SK-N-SH (cell line): ENCODE data around the gene BAHCC1. TPM values are rescaled to one million over a fixed set of nuclear protein-coding genes. Genes with fewer than 3 reads are reported as not detected.

Experiments
- CTCF ChIA-PET: fragments of 300-600, 350-600 bp; formaldehyde crosslinking; extraction: SDS; loops from one replicate; lab custom pipeline; 2021; lab: Yijun Ruan, JAX
- POLR2A ChIA-PET: fragments of 350-600 bp; sonication (Branson Sonifier 250); formaldehyde crosslinking; extraction: SDS; loops from one replicate; lab custom pipeline; 2020; ENCODE audit warnings: antibody characterized with exemption, inconsistent platforms; lab: Yijun Ruan, JAX
- DNase-seq: peaks from one replicate; pipeline ENCODE4 v3.0.0; 2012
- H2AFZ ChIP-seq: fragments of 200-600 bp; sonication (generic); 2 replicates; pipeline ENCODE4 v1.8.1; 2016; ENCODE audit warnings: antibody characterized with exemption, mild to moderate bottlenecking, low read depth
- H3F3A ChIP-seq: fragments of 200-600 bp; sonication (generic); replicated peaks from 2 replicates; pipeline ENCODE3; 2016; ENCODE audit warnings: antibody characterized with exemption, mild to moderate bottlenecking; ENCODE audit not compliant: insufficient read depth
- H3K27ac ChIP-seq, 2 experiments: fragments of 200-500 bp in 1 of 2; fragments of 200-600 bp in 1 of 2; sonication (Bioruptor generic) in 1 of 2; sonication (generic), shearing (Covaris generic) in 1 of 2; 2 replicates each; pipeline versions ENCODE4 v1.5.1 to v1.6.1; 2014 to 2016; ENCODE audit warnings: low read depth in 2 of 2, inconsistent platforms in 1 of 2, low read length in 1 of 2, mild to moderate bottlenecking in 1 of 2, mixed read lengths in 1 of 2
- H3K27me3 ChIP-seq: fragments of 200-600 bp; sonication (generic), shearing (Covaris generic); 2 replicates; pipeline ENCODE4 v1.6.1; 2016; ENCODE audit warnings: mixed run types; ENCODE audit not compliant: insufficient read depth
- H3K36me3 ChIP-seq, 2 experiments: fragments of 200-500 bp in 1 of 2; fragments of 200-600 bp in 1 of 2; sonication (Bioruptor generic) in 1 of 2; sonication (generic) in 1 of 2; replicated peaks in 1 of 2; 2 replicates each; pipeline versions ENCODE3 to v1.5.1; 2014 to 2016; ENCODE audit warnings: low read length in 1 of 2, mild to moderate bottlenecking in 1 of 2; ENCODE audit not compliant: insufficient read depth in 2 of 2, control insufficient read depth in 1 of 2
- H3K4me1 ChIP-seq, 2 experiments: fragments of 200-500 bp in 1 of 2; fragments of 200-600 bp in 1 of 2; sonication (Bioruptor generic) in 1 of 2; sonication (generic), shearing (Covaris generic) in 1 of 2; 2 replicates each; pipeline versions ENCODE4 v1.5.1 to v1.6.1; 2014 to 2016; ENCODE audit warnings: low read depth in 1 of 2, low read length in 1 of 2, mixed run types in 1 of 2; ENCODE audit not compliant: insufficient read depth in 2 of 2, control insufficient read depth in 1 of 2
- H3K4me2 ChIP-seq: fragments of 200-600 bp; sonication (generic), shearing (Covaris generic); 2 replicates; pipeline ENCODE4 v1.6.1; 2017; ENCODE audit warnings: mixed run types
- H3K4me3 ChIP-seq, 2 experiments: fragments of 200-500 bp in 1 of 2; fragments of 200-600 bp in 1 of 2; sonication (Bioruptor generic) in 1 of 2; sonication (generic), shearing (Covaris generic) in 1 of 2; 2 replicates each; pipeline versions ENCODE4 v1.5.1 to v1.8.1; 2014 to 2016; ENCODE audit warnings: low read depth in 2 of 2, inconsistent platforms in 1 of 2, low read length in 1 of 2, mild to moderate bottlenecking in 1 of 2, mixed read lengths in 1 of 2, moderate library complexity in 1 of 2
- H3K79me2 ChIP-seq: fragments of 200-600 bp; sonication (generic); 2 replicates; pipeline ENCODE4 v1.8.1; 2017; ENCODE audit warnings: mild to moderate bottlenecking; ENCODE audit not compliant: insufficient read depth
- H3K9ac ChIP-seq: fragments of 200-600 bp; sonication (generic); 2 replicates; pipeline ENCODE4 v1.6.1; 2017; ENCODE audit warnings: mixed run types
- H3K9me2 ChIP-seq: fragments of 200-600 bp; sonication (generic); 2 replicates; pipeline ENCODE4 v1.6.1; 2017; ENCODE audit warnings: mixed run types
- H3K9me3 ChIP-seq: fragments of 200-600 bp; sonication (generic); 2 replicates; pipeline ENCODE4 v1.6.1; 2017; ENCODE audit warnings: mixed run types, mild to moderate bottlenecking, moderate library complexity
- H4K20me1 ChIP-seq: fragments of 200-600 bp; sonication (generic); 2 replicates; pipeline ENCODE4 v1.6.1; 2017; ENCODE audit warnings: mild to moderate bottlenecking, mixed run types; ENCODE audit not compliant: insufficient read depth
- EP300 ChIP-seq, 2 experiments: IDR thresholded peaks; 2 replicates each; pipeline versions ENCODE4 v1.4.0 to v1.6.1; 2012; ENCODE audit warnings: borderline replicate concordance in 1 of 2, low read depth in 1 of 2, low read length in 1 of 2
- FOXM1 ChIP-seq: IDR thresholded peaks from 2 replicates; pipeline ENCODE4 v1.4.0; 2012; ENCODE audit warnings: low read depth, mild to moderate bottlenecking
- GABPA ChIP-seq: IDR thresholded peaks from 2 replicates; pipeline ENCODE4 v1.4.0; 2012; ENCODE audit warnings: low read depth, mild to moderate bottlenecking
- MEF2A ChIP-seq: IDR thresholded peaks from 2 replicates; pipeline ENCODE4 v1.4.0; 2012; ENCODE audit warnings: low read depth, borderline replicate concordance
- RAD21 ChIP-seq: IDR thresholded peaks from 2 replicates; pipeline ENCODE4 v1.6.1; 2012; ENCODE audit warnings: mild to moderate bottlenecking, low read length
- RCOR1 ChIP-seq: fragments of 150-350 bp; IDR thresholded peaks from 2 replicates; pipeline ENCODE4 v1.6.1; 2017; ENCODE audit warnings: antibody characterized with exemption, low read length
- RFX5 ChIP-seq: IDR thresholded peaks from 2 replicates; pipeline ENCODE4 v1.6.1; 2012; ENCODE audit warnings: mild to moderate bottlenecking, improper control_type of control experiment, low read length
- RXRA ChIP-seq: IDR thresholded peaks from 2 replicates; pipeline ENCODE4 v1.4.0; 2012; ENCODE audit warnings: low read depth, mild to moderate bottlenecking, borderline replicate concordance
- SIN3A ChIP-seq: IDR thresholded peaks from 2 replicates; pipeline ENCODE4 v1.6.1; 2012; ENCODE audit warnings: low read depth, mild to moderate bottlenecking, low read length, moderate library complexity, borderline replicate concordance
- TEAD4 ChIP-seq: IDR thresholded peaks from 2 replicates; pipeline ENCODE4 v1.4.0; 2012; ENCODE audit warnings: mild to moderate bottlenecking, borderline replicate concordance; ENCODE audit not compliant: insufficient read depth
- WGBS: methylation state at CpG from one replicate; pipeline ENCODE4 v1.1.6; 2017; ENCODE audit warnings: low lambda C conversion rate; 5-methylcytosine and 5-hydroxymethylcytosine counted together
- polyA plus RNA-seq, 3 experiments: library from polyadenylated mRNA; depleted of rRNA; stranded (reverse); fragments of >200 nt; gene quantifications; 2 replicates each; pipeline ENCODE4 v1.2.3, GENCODE V29; 2012
- TF ChIP-seq, protein P1 (sequence below): IDR thresholded peaks from 2 replicates; pipeline ENCODE4 v1.4.0; 2012; ENCODE audit warnings: low read depth
- TF ChIP-seq, protein P2 (sequence below): IDR thresholded peaks from 2 replicates; pipeline ENCODE4 v1.6.1; 2012; ENCODE audit warnings: mild to moderate bottlenecking, low read depth, low read length, moderate library complexity
- TF ChIP-seq, protein P3 (sequence below): fragments of 150-350 bp; IDR thresholded peaks from 2 replicates; pipeline ENCODE4 v1.6.1; 2016; ENCODE audit warnings: mild to moderate bottlenecking, low read depth, low read length
- TF ChIP-seq, protein P4 (sequence below): fragments of 150-350 bp; IDR thresholded peaks from 2 replicates; pipeline ENCODE4 v1.6.1; 2017; ENCODE audit warnings: antibody characterized with exemption, low read length, low read depth, borderline replicate concordance

BAHCC1 gene
- polyA plus RNA-seq, 1 of the 3 experiments (the other 2 are of a cell fraction) = 6.4 TPM

DNA sequence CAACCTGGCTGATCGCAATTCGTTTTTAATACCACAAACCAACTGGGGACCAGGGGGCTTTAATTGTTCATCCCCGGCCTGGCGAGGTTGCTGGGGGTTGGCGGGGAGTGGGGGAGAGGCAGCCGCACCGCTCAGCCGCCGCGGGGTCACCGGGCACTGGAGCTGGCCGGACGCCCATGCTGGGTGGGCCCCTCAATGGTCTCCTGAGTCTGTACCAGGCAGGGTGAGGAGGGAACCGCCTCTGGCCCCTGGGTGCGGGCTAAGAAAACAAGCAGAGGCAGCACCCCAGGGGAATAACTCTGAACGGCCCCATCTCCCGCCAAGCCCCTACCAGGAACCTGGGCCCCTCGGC lies 73.5 kb downstream of the BAHCC1 start:
- H4K20me1 ChIP-seq = no peaks in the 10 kb centered on the region
- TF ChIP-seq, protein P1, sequence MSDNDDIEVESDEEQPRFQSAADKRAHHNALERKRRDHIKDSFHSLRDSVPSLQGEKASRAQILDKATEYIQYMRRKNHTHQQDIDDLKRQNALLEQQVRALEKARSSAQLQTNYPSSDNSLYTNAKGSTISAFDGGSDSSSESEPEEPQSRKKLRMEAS = no peak
- no peak for TF ChIP-seq MEF2A
- TF ChIP-seq, protein P2, sequence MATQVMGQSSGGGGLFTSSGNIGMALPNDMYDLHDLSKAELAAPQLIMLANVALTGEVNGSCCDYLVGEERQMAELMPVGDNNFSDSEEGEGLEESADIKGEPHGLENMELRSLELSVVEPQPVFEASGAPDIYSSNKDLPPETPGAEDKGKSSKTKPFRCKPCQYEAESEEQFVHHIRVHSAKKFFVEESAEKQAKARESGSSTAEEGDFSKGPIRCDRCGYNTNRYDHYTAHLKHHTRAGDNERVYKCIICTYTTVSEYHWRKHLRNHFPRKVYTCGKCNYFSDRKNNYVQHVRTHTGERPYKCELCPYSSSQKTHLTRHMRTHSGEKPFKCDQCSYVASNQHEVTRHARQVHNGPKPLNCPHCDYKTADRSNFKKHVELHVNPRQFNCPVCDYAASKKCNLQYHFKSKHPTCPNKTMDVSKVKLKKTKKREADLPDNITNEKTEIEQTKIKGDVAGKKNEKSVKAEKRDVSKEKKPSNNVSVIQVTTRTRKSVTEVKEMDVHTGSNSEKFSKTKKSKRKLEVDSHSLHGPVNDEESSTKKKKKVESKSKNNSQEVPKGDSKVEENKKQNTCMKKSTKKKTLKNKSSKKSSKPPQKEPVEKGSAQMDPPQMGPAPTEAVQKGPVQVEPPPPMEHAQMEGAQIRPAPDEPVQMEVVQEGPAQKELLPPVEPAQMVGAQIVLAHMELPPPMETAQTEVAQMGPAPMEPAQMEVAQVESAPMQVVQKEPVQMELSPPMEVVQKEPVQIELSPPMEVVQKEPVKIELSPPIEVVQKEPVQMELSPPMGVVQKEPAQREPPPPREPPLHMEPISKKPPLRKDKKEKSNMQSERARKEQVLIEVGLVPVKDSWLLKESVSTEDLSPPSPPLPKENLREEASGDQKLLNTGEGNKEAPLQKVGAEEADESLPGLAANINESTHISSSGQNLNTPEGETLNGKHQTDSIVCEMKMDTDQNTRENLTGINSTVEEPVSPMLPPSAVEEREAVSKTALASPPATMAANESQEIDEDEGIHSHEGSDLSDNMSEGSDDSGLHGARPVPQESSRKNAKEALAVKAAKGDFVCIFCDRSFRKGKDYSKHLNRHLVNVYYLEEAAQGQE = no peak
- no peak for TF ChIP-seq TEAD4
- TF ChIP-seq, protein P3, sequence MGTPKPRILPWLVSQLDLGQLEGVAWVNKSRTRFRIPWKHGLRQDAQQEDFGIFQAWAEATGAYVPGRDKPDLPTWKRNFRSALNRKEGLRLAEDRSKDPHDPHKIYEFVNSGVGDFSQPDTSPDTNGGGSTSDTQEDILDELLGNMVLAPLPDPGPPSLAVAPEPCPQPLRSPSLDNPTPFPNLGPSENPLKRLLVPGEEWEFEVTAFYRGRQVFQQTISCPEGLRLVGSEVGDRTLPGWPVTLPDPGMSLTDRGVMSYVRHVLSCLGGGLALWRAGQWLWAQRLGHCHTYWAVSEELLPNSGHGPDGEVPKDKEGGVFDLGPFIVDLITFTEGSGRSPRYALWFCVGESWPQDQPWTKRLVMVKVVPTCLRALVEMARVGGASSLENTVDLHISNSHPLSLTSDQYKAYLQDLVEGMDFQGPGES = no peak
- no peak for TF ChIP-seq EP300 (IDR thresholded peaks at IDR 0.05; ENCODE audit: borderline replicate concordance in 1 of 2, low read depth in 1 of 2, low read length in 1 of 2)
- TF ChIP-seq RXRA = no peak
- no peak overlapping the region for H3K9ac ChIP-seq
- ChIA-PET CTCF (interaction anchor here (1.4 to 3.5 kb wide), 4 partner anchors 15 to 159 kb away, joined by 3 to 12 read pairs (median 6); no protein-coding TSS in a partner anchor), POLR2A (no interaction called here)
- no peaks in the 10 kb centered on the region for H3F3A ChIP-seq
- H3K4me1 ChIP-seq = peaks cover 0 to 17% of the 10 kb centered on the region in 2 experiments; a peak in 1 of 4 replicates
- no peaks in the 10 kb centered on the region for H3K79me2 ChIP-seq
- no peak overlapping the region for H3K4me2 ChIP-seq
- no peaks in the 10 kb centered on the region for H3K27me3 ChIP-seq
- no peak overlapping the region for H2AFZ ChIP-seq
- no peaks in the 10 kb centered on the region for H3K36me3 ChIP-seq
- H3K4me3 ChIP-seq = no peak overlapping the region
- H3K9me2 ChIP-seq = no peaks in the 10 kb centered on the region
- 86% methylated on average over 16 of the region's 18 CpGs for WGBS
- no peaks in the 10 kb centered on the region for H3K9me3 ChIP-seq
- DNase-seq = no peak
- no peak overlapping the region for H3K27ac ChIP-seq

DNA sequence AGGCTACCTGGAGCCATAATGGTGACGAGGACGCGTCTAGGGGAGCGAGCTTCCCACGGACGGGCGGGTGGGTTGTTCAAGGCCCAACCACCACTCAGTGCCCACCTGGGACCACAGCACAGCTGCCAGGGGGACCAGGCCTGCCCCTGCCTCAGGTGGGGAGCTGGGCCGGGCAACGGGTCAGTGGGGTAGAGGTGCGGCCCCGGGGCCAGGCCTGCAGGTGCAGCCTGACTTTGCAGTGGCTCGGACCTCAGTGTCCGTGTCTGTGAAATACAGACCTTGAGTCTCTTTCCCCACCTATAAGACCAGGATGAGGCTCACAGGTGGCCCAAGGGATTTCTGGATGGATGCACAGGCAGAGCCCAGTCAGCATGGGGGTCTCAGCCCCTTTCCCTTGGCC lies 74.0 kb downstream of the BAHCC1 start:
- Histone ChIP-seq H3K9me3 (no peaks in the 10 kb centered on the region), H3K9ac (no peak overlapping the region), H3K27me3 (no peaks in the 10 kb centered on the region), H4K20me1 (no peaks in the 10 kb centered on the region), H3K27ac (no peak overlapping the region), H3K79me2 (no peaks in the 10 kb centered on the region), H2AFZ (no peak overlapping the region), H3K9me2 (no peaks in the 10 kb centered on the region), H3K4me2 (no peak overlapping the region), H3F3A (no peaks in the 10 kb centered on the region), H3K36me3 (no peaks in the 10 kb centered on the region), H3K4me1 (peaks cover 0 to 17% of the 10 kb centered on the region in 2 experiments; a peak in 1 of 4 replicates), H3K4me3 (no peak overlapping the region)
- POLR2A ChIA-PET = no interaction called here
- CTCF ChIA-PET = interaction anchor here (1.4 to 3.5 kb wide), 4 partner anchors 15 to 160 kb away, joined by 3 to 12 read pairs (median 6); no protein-coding TSS in a partner anchor
- no peak for DNase-seq
- 82% methylated on average over 9 of the region's 13 CpGs for WGBS
- TF ChIP-seq FOXM1 (no peak), SIN3A (no peak), RFX5 (no peak), GABPA (no peak), RCOR1 (no peak), RAD21 (no peak), RXRA (no peak)
- TF ChIP-seq, protein P1 = no peak
- TF ChIP-seq, protein P2 = no peak
- TF ChIP-seq, protein P4, sequence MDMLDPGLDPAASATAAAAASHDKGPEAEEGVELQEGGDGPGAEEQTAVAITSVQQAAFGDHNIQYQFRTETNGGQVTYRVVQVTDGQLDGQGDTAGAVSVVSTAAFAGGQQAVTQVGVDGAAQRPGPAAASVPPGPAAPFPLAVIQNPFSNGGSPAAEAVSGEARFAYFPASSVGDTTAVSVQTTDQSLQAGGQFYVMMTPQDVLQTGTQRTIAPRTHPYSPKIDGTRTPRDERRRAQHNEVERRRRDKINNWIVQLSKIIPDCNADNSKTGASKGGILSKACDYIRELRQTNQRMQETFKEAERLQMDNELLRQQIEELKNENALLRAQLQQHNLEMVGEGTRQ = no peak
